IMR-90 (cell line): ENCODE results near the gene EML6. TPM values are rescaled to one million over a fixed set of nuclear protein-coding genes. Genes with fewer than 3 reads are reported as not detected.

Source experiments
- ATAC-seq: fragments of 200-7000 bp; cut with Tn5 transposase; 2 replicates; pipeline ENCODE4 v1.9.1; 2020; ENCODE audit warnings: low read depth, mild to moderate bottlenecking, moderate library complexity
- BruUV-seq: library from RNA; stranded (reverse); fragments of 400-500 nt; replicated peaks from 2 replicates; lab custom pipeline; 2021; lab: Mats Ljungman, UMichigan
- CTCF ChIA-PET: fragments of 300-600 bp; formaldehyde crosslinking; extraction: SDS; loops from one replicate; lab custom pipeline; 2021; ENCODE audit warnings: antibody characterized with exemption; lab: Yijun Ruan, JAX
- POLR2A ChIA-PET: fragments of 300-600 bp; sonication (Branson Sonifier 250); formaldehyde crosslinking; loops from one replicate; lab custom pipeline; 2022; ENCODE audit warnings: antibody characterized with exemption; ENCODE audit not compliant: unreplicated experiment; lab: Charles Lee
- DNase-seq: peaks from one replicate; pipeline ENCODE4 v3.0.0; 2013
- H2AFZ ChIP-seq: replicated peaks from 2 replicates; pipeline ENCODE3; 2013; ENCODE audit warnings: low read length, mild to moderate bottlenecking; ENCODE audit not compliant: poor library complexity
- H2AK5ac ChIP-seq: 2 replicates; pipeline ENCODE4 v1.6.1; 2013; ENCODE audit warnings: low read depth, low read length, inconsistent platforms
- H2AK9ac ChIP-seq: replicated peaks from 2 replicates; pipeline ENCODE3; 2013; ENCODE audit warnings: mild to moderate bottlenecking, low read depth, low read length, moderate library complexity; ENCODE audit not compliant: poor library complexity
- H2BK120ac ChIP-seq: 2 replicates; pipeline ENCODE4 v1.6.1; 2013; ENCODE audit warnings: low read depth, low read length, inconsistent platforms
- H2BK15ac ChIP-seq: 3 replicates; pipeline ENCODE4 v1.6.1; 2013; ENCODE audit warnings: low read depth, low read length, inconsistent platforms
- H2BK20ac ChIP-seq: 2 replicates; pipeline ENCODE4 v1.6.1; 2013; ENCODE audit warnings: low read depth, mild to moderate bottlenecking, inconsistent platforms, low read length, moderate library complexity
- H2BK5ac ChIP-seq: 2 replicates; pipeline ENCODE4 v1.6.1; 2013; ENCODE audit warnings: mild to moderate bottlenecking, low read depth, low read length, inconsistent platforms; ENCODE audit not compliant: poor library complexity, severe bottlenecking
- H3K14ac ChIP-seq: replicated peaks from 2 replicates; pipeline ENCODE4 v1.6.1; 2013; ENCODE audit warnings: low read depth, low read length, inconsistent platforms
- H3K18ac ChIP-seq: 2 replicates; pipeline ENCODE4 v1.6.1; 2013; ENCODE audit warnings: low read depth, low read length, control low read depth
- H3K23ac ChIP-seq: 2 replicates; pipeline ENCODE4 v1.6.1; 2013; ENCODE audit warnings: low read depth, low read length, inconsistent platforms
- H3K27ac ChIP-seq: 2 replicates; pipeline ENCODE4 v1.5.1; 2013; ENCODE audit warnings: mild to moderate bottlenecking, control low read depth, low read length; ENCODE audit not compliant: insufficient read depth
- H3K27me3 ChIP-seq: 2 replicates; pipeline ENCODE4 v1.6.1; 2013; ENCODE audit warnings: low read length; ENCODE audit not compliant: control insufficient read depth, insufficient read depth
- H3K36me3 ChIP-seq: 2 replicates; pipeline ENCODE4 v1.6.1; 2013; ENCODE audit warnings: low read length, mixed read lengths; ENCODE audit not compliant: control insufficient read depth, insufficient read depth
- H3K4ac ChIP-seq: 2 replicates; pipeline ENCODE4 v1.6.1; 2013; ENCODE audit warnings: low read depth, low read length, inconsistent platforms
- H3K4me1 ChIP-seq: 2 replicates; pipeline ENCODE4 v1.6.1; 2013; ENCODE audit warnings: low read length, mixed read lengths; ENCODE audit not compliant: control insufficient read depth, insufficient read depth
- H3K4me2 ChIP-seq: 2 replicates; pipeline ENCODE4 v1.6.1; 2013; ENCODE audit warnings: low read depth, mild to moderate bottlenecking, control low read depth, low read length, moderate library complexity
- H3K4me3 ChIP-seq: 2 replicates; pipeline ENCODE4 v1.5.1; 2013; ENCODE audit warnings: low read depth, mild to moderate bottlenecking, control low read depth, low read length, moderate library complexity; ENCODE audit not compliant: insufficient read depth
- H3K56ac ChIP-seq: 2 replicates; pipeline ENCODE4 v1.6.1; 2013; ENCODE audit warnings: low read length, inconsistent platforms; ENCODE audit not compliant: insufficient read depth; ENCODE audit errors: extremely low read depth
- H3K79me1 ChIP-seq, 2 experiments: 2 replicates each; pipeline ENCODE4 v1.6.1; 2013; ENCODE audit warnings: low read length in 2 of 2, inconsistent platforms in 1 of 2, low read depth in 1 of 2
- H3K9ac ChIP-seq: 2 replicates; pipeline ENCODE4 v1.6.1; 2013; ENCODE audit warnings: low read depth, low read length, control low read depth
- H3K9me1 ChIP-seq: 2 replicates; pipeline ENCODE4 v1.6.1; 2013; ENCODE audit warnings: low read length, inconsistent platforms; ENCODE audit not compliant: insufficient read depth
- H3K9me3 ChIP-seq: 2 replicates; pipeline ENCODE4 v1.6.1; 2013; ENCODE audit warnings: low read length; ENCODE audit not compliant: control insufficient read depth, insufficient read depth
- H4K20me1 ChIP-seq: 2 replicates; pipeline ENCODE4 v1.6.1; 2013; ENCODE audit warnings: low read length, inconsistent platforms; ENCODE audit not compliant: insufficient read depth
- H4K5ac ChIP-seq: 2 replicates; pipeline ENCODE4 v1.6.1; 2013; ENCODE audit warnings: mild to moderate bottlenecking, low read depth, low read length, control low read depth
- H4K8ac ChIP-seq, 2 experiments: 2 replicates each; pipeline ENCODE4 v1.6.1; 2013; ENCODE audit warnings: low read depth in 2 of 2, low read length in 2 of 2, control low read depth in 1 of 2, inconsistent platforms in 1 of 2
- H4K91ac ChIP-seq: 2 replicates; pipeline ENCODE4 v1.6.1; 2013; ENCODE audit warnings: low read depth, low read length, inconsistent platforms; ENCODE audit not compliant: insufficient read depth
- BHLHE40 ChIP-seq: fragments of 150-350 bp; IDR thresholded peaks from 2 replicates; pipeline ENCODE4 v1.6.1; 2016; ENCODE audit warnings: mild to moderate bottlenecking, low read depth, low read length
- CHD1 ChIP-seq: IDR thresholded peaks from 2 replicates; pipeline ENCODE4 v1.6.1; 2012; ENCODE audit warnings: low read depth, low read length, improper control_type of control experiment
- RCOR1 ChIP-seq: IDR thresholded peaks from 2 replicates; pipeline ENCODE4 v1.6.1; 2012; ENCODE audit warnings: mild to moderate bottlenecking, low read length, improper control_type of control experiment; ENCODE audit not compliant: insufficient replicate concordance
- RFX5 ChIP-seq: IDR thresholded peaks from 2 replicates; pipeline ENCODE4 v1.8.0; 2012; ENCODE audit warnings: low read depth, mild to moderate bottlenecking, low read length, moderate library complexity
- WGBS, 2 experiments: methylation state at CpG; one replicate each; pipeline versions ENCODE4 v1.1.5 to v1.1.7; 2013; ENCODE audit warnings: missing lambda C conversion rate in 2 of 2; ENCODE audit not compliant: insufficient read length in 1 of 2; ENCODE audit errors: extremely low coverage in 2 of 2; 5-methylcytosine and 5-hydroxymethylcytosine counted together
- dilution Hi-C: fragments of 300-500 bp; cut with HindIII; formaldehyde crosslinking; loops from one replicate; pipeline ENCODE4 v1.14.3; 2018; ENCODE audit warnings: low sequenced_read_pairs; ENCODE audit not compliant: unreplicated experiment
- in situ Hi-C: fragments of 300-500 bp; cut with MboI; formaldehyde crosslinking; loops from 3 replicates; pipeline ENCODE4 v1.14.3; 2019; ENCODE audit warnings: low sequenced_read_pairs, inconsistent platforms, mixed read lengths
- intact Hi-C: fragments of 100-400 bp; cut with micrococcal nuclease; formaldehyde crosslinking; loops from 2 replicates; pipeline ENCODE4 v1.10.0; 2022
- polyA plus RNA-seq, 3 experiments: library from polyadenylated mRNA; depleted of rRNA; stranded (reverse); fragments of >200 nt; gene quantifications; 2 replicates each; pipeline ENCODE4 v1.2.3, GENCODE V29; 2012; ENCODE audit warnings: low replicate concordance in 1 of 3
- total RNA-seq: library from RNA; depleted of rRNA; stranded (reverse); fragments of >200 nt; gene quantifications from 2 replicates; pipeline ENCODE4 v1.2.3, GENCODE V29; 2012

The EML6 gene
- total and polyA plus RNA-seq, 2 of the 4 experiments (the other 2 are of a cell fraction) = 0.18 to 0.19 TPM

- Histone ChIP-seq H3K27ac (no peak overlapping the region), H2BK15ac (no peak overlapping the region), H3K56ac (no peak overlapping the region), H3K14ac (no peak overlapping the region), H4K8ac (no peak overlapping the region), H2AK5ac (no peak overlapping the region), H2BK20ac (no peak overlapping the region), H3K9ac (no peak overlapping the region), H3K4me2 (no peak overlapping the region), H3K23ac (no peak overlapping the region), H4K5ac (no peak overlapping the region), H3K36me3 (no peaks in the 10 kb centered on the region), H3K4me3 (no peak overlapping the region), H3K18ac (no peak overlapping the region), H3K4me1 (no peaks in the 10 kb centered on the region), H3K4ac (no peak overlapping the region), H4K91ac (no peak overlapping the region), H2BK120ac (no peak overlapping the region), H2BK5ac (no peak overlapping the region), H3K9me1 (no peaks in the 10 kb centered on the region), H2AK9ac (no peak overlapping the region), H3K79me1 (no peaks in the 10 kb centered on the region), H2AFZ (no peak overlapping the region), H3K9me3 (peaks cover 2% of the 10 kb centered on the region; the same call in 1 of the 2 replicates), H3K27me3 (peaks cover 2% of the 10 kb centered on the region; the same call in 1 of the 2 replicates), H4K20me1 (no peaks in the 10 kb centered on the region)
- CTCF ChIA-PET = no interaction called here
- TF ChIP-seq RFX5 = no peak
- no peak for TF ChIP-seq BHLHE40
- TF ChIP-seq RCOR1 = no peak
- TF ChIP-seq CHD1 = no peak
- DNase-seq (no peak), ATAC-seq (no peak)
- dilution Hi-C loops = no loop called here
- intact Hi-C loops = no loop called here
- WGBS, 2 experiments = no CpG with 5 or more reads among the region's 7 CpGs
- in situ Hi-C loops = no loop called here
- BruUV-seq = no TSS peak
- POLR2A ChIA-PET = no interaction called here
These were observed 216.1 kb downstream of the EML6 start for GRCh38 chr2:54939446-54940118.
